DMS53 (cell line): ENCODE measurements around the gene MTARC1.
A peak's percentile ranks its signal among the peaks of the same experiment; 100 is the strongest.

ENCODE experiments used
- DNase-seq: peaks from one replicate; lab custom pipeline; 2025; lab: John Stamatoyannopoulos, UW

MTARC1 gene

GRCh38 chr1:220786337-220787068 lies at the start of gene MTARC1:
Gene MTARC1, plus strand, starts transcription at chr1:220786913. Its CDS starts 32 bp downstream, at chr1:220786945.
- DNase-seq: peak; percentile 91

- DNase-seq: no peak
These were observed 45.4 kb upstream of the MTARC1 start for GRCh38 chr1:220741349-220741748.

GRCh38 chr1:220741825-220742224 lies 44.9 kb upstream of the MTARC1 start:
- no peak for DNase-seq

- no peak for DNase-seq
These were observed 44.2 kb upstream of the MTARC1 start for GRCh38 chr1:220742520-220742919.

GRCh38 chr1:220746851-220747250 lies 39.9 kb upstream of the MTARC1 start:
- DNase-seq: no peak

- no peak for DNase-seq
These were observed 39.1 kb upstream of the MTARC1 start for GRCh38 chr1:220747437-220748088.

- peak; percentile 78 for DNase-seq
These were observed 38.4 kb upstream of the MTARC1 start, which contains the start of gene MTARC2 for GRCh38 chr1:220748089-220748934. Gene MTARC2, plus strand, starts transcription at chr1:220748322. Its CDS starts 210 bp downstream, at chr1:220748532.

- peak; percentile 26 for DNase-seq
These were observed 37.8 kb upstream of the MTARC1 start for GRCh38 chr1:220748936-220749335.

GRCh38 chr1:220750131-220750515 lies 36.6 kb upstream of the MTARC1 start:
- no peak for DNase-seq

- no peak for DNase-seq
These were observed 35.6 kb upstream of the MTARC1 start for GRCh38 chr1:220751111-220751510.

- no peak for DNase-seq
These were observed 32.3 kb upstream of the MTARC1 start for GRCh38 chr1:220754212-220754917.

- DNase-seq: no peak
These were observed 31.8 kb upstream of the MTARC1 start for GRCh38 chr1:220754918-220755295.

- no peak for DNase-seq
These were observed 31.4 kb upstream of the MTARC1 start for GRCh38 chr1:220755309-220755708.

GRCh38 chr1:220757441-220757840 lies 29.3 kb upstream of the MTARC1 start:
- no peak for DNase-seq

GRCh38 chr1:220759147-220759546 lies 27.6 kb upstream of the MTARC1 start:
- no peak for DNase-seq

- DNase-seq: no peak
These were observed 24.9 kb upstream of the MTARC1 start for GRCh38 chr1:220761688-220762427.

GRCh38 chr1:220764757-220765156 lies 22.0 kb upstream of the MTARC1 start:
- DNase-seq: no peak

GRCh38 chr1:220767312-220768125 lies 19.2 kb upstream of the MTARC1 start:
- DNase-seq: no peak

GRCh38 chr1:220768126-220768601 lies 18.5 kb upstream of the MTARC1 start:
- DNase-seq: no peak

- no peak for DNase-seq
These were observed 17.5 kb upstream of the MTARC1 start for GRCh38 chr1:220769205-220769604.
